Daoy (cell line): ENCODE measurements around the gene ZFYVE16. TPM values are rescaled to one million over a fixed set of nuclear protein-coding genes. Genes with fewer than 3 reads are reported as not detected.
"Not testable (repeated sequence)": the region's sequence is repeated elsewhere in the genome, so short reads cannot be mapped to it uniquely, and the experiment has no call there.

Experiments
- DNase-seq: peaks from one replicate; pipeline ENCODE4 v3.0.0-alpha.2; 2015; ENCODE audit warnings: low read depth
- total RNA-seq: library from RNA; depleted of rRNA; stranded (reverse); fragments of >200 nt; shearing (Covaris generic); gene quantifications from 2 replicates; pipeline ENCODE4 v1.2.3, GENCODE V29; 2014

The ZFYVE16 gene
- total RNA-seq, 1 experiment from 2014 or later = 30.5 TPM

DNA sequence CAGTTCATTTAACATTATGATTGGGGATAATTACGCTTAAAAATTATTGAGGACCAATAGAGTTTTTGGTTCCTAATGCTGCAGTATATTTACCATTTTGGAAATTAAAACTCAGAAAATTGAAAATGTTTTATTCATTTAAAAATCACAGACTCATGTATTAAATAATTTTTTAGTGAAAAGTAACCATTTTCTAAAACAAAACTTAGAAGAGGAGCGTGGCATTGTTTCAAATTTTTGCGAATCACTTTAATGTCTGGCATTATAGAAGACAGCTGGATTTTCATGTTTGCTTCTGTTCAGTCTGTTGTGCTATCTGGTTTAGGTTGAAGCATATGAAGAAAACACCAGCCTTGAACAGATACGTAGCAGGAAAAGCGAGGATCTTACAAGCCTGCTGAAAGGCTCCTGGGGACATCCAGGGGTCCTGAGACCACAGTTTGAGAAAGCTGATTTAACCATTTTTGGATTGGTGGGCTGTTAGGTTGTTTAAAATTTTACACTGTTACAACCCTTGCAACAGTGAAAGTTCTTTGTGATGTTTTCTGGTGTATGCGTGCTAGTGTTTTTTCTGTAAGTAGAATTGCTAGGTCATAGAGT lies 1.6 kb downstream of the ZFYVE16 start:
- no peak for DNase-seq

DNA sequence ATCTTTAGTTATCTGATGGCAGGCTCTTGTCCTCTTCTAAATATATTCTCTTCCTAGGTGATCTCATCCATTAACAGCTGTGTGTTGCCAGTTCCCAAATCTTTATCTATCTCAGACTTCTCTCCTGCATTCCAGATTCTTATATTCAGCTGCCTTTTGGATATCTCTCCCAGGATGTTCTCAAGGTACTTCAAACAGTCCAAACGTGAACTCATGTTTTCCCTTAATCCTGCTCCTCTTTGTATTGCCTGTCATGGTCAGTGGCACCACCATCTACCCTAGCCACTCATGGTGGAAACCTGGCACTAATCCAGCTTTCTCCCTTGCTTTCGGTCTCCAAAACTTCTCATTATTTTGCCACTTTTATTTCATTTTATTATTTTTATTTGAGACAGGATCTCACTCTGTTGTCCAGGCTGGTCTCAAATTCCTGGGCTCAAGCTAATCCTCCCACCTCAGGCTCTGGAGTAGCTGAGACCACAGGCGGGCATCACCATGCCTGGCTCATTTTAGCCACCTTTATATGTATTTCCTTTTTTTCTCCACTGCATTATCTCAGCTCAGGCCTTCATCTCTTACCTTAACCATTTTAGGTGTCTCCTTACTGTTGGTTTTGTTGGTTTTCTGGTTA lies 3.8 kb downstream of the ZFYVE16 start:
- no peak for DNase-seq

GRCh38 chr5:80414113-80414512 lies 6.2 kb downstream of the ZFYVE16 start:
- no peak for DNase-seq

GRCh38 chr5:80417973-80418372 lies 10.1 kb downstream of the ZFYVE16 start:
- DNase-seq = no peak

DNA sequence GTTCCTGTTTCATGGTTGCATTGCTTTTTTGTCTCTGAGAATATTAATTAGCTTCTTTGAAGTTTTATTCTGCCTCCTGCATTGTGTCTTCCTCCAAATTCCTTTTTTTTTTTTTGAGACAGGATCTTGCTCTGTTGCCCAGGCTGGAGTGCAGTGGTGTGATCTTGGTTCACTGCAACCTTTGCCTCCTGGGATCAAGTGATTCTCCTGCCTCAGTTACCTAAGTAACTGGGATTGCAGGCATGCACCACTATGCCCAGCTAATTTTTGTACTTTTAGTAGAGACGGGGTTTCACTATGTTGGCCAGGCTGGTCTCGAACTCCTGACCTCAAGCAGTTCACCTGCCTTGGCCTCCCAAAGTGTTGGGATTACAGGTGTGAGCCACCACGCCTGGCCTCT lies 16.5 kb downstream of the ZFYVE16 start:
- DNase-seq = not testable (repeated sequence)

- DNase-seq = no peak
These were observed 27.6 kb downstream of the ZFYVE16 start for GRCh38 chr5:80435476-80435875.

- no peak for DNase-seq
These were observed 29.5 kb downstream of the ZFYVE16 start for GRCh38 chr5:80437326-80437725.

- no peak for DNase-seq
These were observed 30.9 kb downstream of the ZFYVE16 start for GRCh38 chr5:80438739-80439138.

DNA sequence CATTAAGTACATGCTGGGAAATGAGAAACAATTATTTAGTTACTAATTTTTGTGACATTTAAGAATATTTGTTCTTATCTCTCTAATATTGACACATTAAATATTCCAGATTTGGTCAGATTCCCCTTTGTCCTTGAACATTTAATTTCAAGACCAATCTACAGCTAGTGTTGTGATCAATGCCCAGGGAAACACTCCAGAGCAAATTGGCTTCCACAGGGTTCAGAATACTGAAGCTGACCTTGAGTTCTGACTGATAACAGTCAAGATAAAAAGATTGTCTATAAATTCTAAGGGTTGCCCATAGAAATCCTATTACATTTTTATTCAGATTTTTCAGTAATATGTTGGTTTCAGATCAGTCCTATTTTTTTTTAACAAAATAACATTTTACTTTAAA lies 31.3 kb downstream of the ZFYVE16 start:
- no peak for DNase-seq

GRCh38 chr5:80442742-80443141 lies 34.9 kb downstream of the ZFYVE16 start:
- no peak for DNase-seq

- no peak for DNase-seq
These were observed 45.5 kb downstream of the ZFYVE16 start for GRCh38 chr5:80453366-80453765.

DNA sequence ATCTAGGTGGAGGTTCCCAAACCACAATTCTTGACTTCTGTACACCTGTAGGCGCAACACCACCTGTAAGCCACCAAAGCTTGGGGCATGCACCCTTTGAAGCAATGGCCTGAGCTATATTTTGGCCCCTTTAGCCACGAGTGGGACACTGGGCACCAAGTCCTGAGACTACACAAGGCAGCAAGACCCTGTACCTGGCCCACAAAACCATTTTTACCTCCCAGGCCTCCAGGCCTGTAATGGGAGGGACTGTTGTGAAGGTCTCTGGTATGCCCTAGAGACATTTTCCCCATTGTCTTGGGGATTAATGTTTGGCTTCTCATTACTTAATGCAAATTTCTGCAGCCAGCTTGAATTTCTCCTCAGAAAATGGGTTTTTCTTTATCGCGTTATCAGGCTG lies 55.4 kb downstream of the ZFYVE16 start:
- DNase-seq = no peak

GRCh38 chr5:80466669-80467485 lies 59.0 kb downstream of the ZFYVE16 start:
- no peak for DNase-seq

GRCh38 chr5:80468131-80468530 lies 60.3 kb downstream of the ZFYVE16 start:
- DNase-seq = no peak

DNA sequence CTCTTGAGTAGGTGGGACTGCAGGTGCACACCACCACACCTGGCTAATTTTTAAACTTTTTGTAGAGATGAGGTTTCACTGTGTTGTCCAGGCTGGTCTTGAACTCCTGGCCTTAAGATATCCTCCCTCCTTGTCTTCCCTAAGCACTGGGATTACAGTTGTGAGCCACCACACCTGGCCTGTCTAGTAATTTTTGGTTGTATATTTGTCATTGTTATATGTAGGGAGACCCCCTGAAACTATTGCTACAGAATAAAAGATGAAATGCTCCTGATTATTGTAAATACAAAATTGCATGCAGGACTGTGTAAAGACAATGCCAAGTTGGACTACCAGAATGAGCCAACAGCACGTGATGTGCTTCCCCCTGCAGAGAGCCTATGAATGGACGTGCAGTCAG lies 62.8 kb downstream of the ZFYVE16 start:
- not testable (repeated sequence) for DNase-seq

DNA sequence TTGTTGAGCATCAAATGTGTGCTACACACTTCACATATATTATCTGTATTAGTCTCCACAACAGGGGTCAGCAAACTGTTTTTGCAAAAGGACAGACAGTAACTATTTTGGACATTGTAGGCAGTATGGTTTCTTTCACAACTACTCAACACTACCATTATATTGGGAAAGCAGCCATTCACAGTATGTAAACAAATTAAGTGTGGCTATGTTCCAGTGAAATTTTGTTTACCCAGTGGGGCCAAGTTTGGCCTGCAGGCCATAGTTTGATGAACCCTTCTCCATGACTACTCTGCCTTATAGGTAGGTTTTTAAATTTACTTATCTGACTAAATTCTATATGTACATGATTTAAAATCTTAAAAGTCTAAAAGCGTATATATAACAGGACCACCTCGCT lies 67.1 kb downstream of the ZFYVE16 start:
- no peak for DNase-seq

GRCh38 chr5:80479713-80480112 lies 71.8 kb downstream of the ZFYVE16 start:
- DNase-seq = no peak

DNA sequence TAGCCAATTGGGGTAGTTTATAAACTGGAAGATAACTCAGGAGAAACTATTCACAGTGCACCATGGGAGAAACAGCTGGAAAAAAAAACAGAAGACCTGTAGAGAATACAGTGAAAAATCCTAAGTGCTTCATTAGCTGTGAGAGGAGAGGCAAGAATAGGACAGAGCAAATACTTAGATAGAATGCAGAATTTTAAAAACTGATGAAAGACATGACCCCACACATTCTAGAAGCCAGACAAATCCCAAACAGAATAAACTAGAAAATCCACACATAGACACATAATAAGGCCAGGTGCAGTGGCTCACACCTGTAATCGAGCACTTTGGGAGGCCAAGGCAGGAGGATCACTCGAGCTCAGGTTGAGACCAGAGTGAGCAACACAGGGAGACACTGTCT lies 72.5 kb downstream of the ZFYVE16 start:
- no peak for DNase-seq

DNA sequence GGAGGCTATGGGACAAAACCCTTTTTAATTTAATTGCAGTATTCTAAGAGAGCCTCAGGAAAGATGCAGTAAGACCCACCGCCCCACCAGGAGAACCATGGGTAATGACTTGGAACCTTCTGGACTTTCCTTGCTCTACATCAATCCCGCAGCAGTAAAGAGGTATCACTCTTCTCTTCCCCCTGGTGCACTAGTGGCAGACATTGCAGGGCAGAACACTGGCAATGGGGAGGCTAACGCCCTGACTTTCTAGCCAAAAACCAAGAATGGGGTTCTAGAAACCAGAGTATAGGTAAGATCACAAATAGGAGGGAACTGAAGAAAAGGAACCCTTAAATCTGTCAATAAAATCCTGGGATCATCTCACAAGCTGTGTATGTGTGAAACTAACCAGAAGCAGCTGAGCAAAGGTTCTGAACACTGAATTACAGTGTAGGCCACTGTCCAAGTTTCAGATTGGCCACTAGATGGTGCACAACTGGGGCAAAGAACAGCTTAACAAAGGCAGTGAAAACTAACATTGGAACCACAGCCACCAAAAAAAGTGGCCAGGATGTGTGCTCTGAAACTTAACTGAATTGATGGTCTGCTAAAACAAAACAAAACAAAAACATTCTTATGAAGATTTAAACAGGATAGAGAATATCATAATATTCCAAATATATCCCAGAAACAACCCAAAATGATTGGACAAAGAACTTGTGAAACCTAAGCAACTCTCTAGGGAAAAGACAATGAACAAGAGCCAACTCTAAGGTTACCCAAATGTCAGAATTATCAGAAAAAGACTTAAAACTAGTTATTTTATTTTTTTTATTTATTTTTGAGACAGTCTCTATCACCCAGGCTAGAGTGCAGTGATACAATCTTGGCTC lies 73.4 kb downstream of the ZFYVE16 start:
- DNase-seq = peak; percentile 57

GRCh38 chr5:80482578-80482977 lies 74.7 kb downstream of the ZFYVE16 start:
- DNase-seq = no peak

- DNase-seq = no peak
These were observed 75.9 kb downstream of the ZFYVE16 start for GRCh38 chr5:80483636-80484232.

DNA sequence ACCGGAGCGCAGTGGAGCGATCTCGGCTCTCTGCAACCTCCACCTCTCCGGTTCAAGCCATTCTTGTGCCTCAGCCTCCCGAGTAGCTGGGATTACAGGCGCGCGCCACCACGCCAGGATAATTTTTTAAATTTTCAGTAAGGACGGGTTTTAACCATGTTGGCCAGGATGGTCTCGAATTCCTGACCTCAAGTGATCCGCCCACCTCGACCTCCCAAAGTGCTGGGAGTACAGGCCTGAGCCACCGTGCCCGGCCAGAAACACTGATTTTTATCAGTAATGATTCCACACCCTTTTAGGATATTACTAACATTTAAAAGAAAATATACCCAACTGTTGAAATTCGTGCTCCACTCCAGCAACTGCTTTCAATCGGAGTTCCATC lies 79.6 kb downstream of the ZFYVE16 start:
- no peak for DNase-seq
